Measurements from ENCODE around the gene PNLIPRP1.

The PNLIPRP1 gene

DNA sequence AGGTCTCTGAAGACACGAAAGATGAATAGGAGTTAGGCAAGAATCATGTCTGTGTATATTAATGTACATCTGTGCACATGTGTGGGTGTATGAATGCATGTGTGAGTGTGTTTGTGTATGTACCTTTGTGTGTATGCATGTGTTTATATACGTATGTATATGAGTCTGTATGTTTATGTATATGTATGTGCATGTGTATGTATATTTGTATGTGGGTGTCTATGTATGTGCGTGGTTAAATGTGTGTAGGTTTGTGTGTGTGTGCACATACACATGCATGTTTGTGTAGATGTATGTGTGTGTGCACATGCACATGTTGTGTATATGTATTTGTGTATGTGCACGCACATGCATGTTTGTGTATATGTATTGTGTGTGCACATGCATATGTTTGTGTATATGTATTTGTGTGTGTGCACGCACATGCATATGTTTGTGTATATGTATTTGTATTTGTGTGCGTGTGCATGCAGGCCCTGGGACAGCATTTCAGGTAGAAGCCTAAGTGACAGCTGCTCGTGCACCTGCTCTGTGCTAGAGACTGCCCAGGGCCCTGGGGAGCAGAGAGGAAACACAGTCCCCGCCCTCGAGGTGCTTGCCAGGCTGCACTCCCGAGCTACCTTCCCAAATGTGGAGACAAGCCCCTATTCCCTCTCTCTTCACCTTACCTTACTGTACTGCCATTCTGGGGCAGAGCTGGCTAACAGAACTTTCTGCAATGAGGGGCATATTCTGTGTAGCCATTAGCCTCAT, 12.1 kb downstream of the PNLIPRP1 start:
- DNase-seq: no peak

DNA sequence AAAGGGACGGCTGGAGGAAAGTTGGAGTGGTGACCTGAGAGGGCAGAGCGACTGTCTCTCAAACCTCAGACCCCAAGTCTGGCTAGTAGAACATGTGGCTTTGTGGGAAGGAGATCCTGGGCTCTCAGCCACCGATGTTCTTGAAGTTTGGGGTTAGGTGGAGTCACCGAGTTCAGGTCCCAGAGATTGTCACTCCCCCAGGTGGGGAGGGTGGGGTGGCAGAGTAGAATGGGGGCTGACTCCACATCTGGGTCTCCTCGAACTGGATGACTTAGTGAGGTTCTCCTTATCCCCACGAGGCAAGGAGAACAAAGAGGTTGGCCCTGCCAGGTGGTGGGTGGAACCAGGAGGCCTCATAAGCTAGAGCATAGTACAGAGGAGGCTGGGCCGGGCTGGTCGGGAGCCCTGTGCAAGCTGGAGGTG, 15.3 kb downstream of the PNLIPRP1 start:
- no peak for DNase-seq

DNA sequence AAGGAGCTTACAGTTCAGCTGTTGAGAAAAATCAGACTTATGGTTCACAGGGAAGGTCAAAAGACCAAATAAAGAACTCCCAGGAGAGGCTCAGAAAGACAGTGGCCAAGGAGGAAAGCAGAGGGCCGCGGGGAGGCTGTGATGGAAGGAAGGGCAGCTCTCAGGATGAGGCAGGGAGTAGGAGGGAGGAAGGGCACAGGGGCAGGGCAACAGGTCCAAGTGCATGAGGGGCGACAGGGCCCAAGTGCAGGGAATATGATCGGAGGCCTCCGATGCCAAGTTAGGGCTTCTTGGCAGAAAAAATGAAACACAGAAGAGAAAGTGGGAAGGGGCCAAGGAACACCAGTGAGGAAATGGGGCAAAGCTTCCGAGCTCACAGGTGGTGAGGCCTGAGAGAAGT, 16.6 kb downstream of the PNLIPRP1 start:
- DNase-seq: no peak

DNA sequence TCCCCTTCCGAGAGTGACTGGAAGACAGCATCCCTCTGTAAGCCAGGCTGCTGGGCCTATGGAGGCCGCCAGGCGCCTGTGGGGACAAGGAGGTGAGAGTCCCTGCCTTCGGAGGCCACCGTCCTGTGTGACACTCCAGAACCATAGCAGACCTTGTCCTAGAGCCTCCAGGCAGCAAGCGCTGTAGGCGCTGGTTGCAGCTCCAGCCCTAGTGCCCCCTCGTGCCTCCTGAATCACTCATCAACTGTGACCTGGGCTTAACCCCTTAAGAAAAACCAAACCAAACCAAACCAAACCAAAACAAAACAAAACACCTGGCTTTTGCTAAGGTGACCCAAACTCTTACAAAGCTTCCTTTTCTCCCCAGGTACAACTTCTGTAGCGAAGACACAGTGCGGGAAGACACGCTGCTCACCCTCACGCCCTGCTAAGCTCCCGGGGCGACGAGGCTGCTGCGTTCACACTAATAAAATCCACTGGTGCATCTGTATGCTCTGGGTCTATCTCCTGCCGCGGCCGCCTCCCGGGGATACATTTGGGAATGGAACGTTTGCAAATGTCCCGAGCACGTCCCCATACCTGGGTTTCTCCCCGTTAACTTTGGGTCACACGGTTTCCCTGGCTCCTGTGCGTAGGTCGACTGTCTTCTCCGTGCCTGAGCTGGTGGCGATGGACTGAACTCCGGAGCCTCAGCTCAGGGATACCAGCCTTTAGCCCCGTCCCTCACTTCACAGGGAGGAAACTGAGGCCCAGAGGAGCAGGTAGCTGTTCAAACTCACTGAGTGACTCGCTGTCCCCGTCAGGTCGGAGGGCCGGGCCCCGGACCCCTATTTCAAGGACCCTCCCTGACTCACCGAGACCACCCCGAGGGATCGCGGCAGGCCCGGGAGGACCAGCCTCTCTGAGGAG, 18.2 kb downstream of the PNLIPRP1 start:
- no peak for DNase-seq

DNA sequence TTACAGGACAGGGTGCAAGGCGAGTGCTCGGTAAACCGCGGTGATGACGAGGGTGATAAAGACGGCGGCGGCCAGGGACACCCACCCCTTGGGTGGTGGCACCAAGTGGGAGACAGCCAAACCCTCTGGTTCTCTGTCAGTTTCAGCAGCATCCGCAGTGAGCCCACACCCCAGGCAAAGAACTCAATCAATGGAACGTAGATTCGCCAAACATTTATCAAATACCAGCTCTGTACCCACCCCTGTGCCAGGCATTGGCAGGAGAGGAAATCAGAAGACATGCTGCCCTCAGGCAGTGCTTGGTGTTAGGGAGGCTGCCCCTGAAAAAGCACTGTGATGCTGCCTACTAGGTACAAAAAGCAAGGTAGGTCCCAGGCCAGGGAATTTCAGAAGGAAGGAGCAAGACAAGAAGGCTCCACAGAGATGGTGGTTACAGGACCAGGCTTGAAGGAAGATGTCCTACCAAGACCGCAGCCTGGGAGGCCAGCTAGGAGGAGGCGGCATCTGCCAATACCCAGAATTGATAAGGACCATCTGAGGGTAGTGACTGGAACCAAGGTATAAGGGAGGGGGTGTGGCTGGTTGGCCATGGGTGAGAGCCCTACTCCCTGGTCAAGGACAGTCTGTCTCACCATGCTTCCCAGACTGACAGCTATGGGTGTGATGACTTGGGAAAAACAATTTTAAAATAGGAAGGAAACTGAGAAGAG, 19.8 kb downstream of the PNLIPRP1 start:
- DNase-seq: no peak

DNA sequence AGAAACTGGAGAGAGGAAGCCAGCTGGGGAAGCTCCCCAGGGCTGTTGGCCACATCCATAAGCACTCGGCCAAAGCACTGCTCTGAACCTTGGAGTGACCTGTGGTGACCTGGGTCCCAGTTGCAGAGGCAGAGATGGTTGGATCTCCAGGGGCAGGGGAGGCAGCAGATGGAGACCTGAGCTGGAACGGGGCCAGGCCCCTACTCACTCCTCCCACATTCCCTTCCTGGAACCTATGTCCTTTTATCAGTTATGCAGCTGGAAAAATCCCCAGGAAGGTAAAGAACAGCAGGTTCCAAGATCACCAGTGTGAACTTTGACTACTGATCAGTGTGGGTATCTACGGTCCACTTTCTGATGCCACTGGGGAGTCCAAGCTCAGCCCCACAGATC, 20.4 kb downstream of the PNLIPRP1 start:
- no peak for DNase-seq

DNA sequence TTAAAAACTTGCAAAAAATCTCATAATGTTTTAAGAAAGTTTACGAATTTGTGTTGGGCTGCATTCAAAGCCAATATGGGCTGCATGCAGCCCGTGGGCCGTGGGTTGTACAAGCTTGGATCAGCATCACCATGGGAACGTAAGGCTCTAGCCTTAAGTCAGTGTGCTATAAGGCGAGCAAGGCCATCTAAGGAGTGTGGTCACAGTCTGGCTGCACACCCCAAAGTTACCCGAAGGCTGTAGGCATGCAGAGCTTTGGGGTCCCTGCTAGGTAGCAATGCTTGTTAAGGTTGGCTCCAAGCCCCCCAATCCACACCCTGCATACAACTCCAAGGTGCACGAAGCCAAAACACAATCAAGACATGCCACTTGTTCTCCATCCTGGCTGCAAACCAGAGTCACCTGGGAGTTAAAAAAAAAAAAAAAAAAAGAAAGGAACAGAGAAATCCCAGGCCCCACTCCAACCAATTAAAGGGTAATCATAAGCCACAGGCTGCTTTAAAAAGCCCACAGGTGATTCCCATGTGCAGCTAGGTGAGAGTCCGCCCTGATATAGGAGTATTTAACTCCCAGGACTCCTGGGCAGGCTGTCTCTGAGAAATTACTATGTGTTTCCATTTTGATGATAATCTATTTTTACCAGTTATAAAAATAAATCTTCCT, 21.5 kb downstream of the PNLIPRP1 start:
- no peak for DNase-seq

DNA sequence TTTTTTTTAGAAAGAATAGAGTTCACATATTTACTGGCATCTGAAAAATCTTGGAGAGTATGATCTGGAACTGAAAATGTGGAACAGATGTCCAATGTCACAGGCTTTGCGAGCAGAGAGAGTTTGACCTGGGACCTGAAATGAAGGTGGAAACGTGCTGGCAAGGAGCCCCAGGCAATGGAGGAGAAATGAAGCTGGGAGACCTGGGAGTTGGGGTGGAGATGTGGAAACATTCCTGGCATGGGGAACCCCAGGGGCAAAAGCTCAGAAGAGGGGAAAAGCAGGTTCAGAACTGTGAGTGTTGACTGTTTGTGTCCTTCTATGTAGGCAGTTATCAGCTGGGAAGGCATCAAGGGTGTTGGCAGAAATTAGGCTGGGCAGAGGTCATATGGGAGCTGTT, 22.7 kb downstream of the PNLIPRP1 start:
- DNase-seq: no peak

DNA sequence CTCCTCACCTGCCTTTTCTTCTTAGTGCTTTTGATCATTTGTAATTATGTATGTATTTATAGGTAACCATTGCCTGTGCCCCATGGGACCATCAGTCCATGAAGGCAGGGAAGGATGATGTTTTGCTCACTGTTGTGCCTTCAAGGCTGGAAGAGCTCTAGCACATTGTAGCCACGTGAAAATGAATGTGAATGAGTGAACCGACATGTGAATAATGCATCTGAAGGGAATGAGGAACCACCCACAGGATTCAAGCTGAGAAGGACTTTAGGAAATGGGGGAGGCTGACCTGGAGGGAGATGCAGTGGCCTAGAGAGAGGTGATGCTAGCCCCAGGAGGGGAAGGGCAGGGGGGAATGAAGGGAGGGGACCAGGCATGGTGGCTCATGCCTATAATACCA, 24.0 kb downstream of the PNLIPRP1 start:
- no peak for DNase-seq

DNA sequence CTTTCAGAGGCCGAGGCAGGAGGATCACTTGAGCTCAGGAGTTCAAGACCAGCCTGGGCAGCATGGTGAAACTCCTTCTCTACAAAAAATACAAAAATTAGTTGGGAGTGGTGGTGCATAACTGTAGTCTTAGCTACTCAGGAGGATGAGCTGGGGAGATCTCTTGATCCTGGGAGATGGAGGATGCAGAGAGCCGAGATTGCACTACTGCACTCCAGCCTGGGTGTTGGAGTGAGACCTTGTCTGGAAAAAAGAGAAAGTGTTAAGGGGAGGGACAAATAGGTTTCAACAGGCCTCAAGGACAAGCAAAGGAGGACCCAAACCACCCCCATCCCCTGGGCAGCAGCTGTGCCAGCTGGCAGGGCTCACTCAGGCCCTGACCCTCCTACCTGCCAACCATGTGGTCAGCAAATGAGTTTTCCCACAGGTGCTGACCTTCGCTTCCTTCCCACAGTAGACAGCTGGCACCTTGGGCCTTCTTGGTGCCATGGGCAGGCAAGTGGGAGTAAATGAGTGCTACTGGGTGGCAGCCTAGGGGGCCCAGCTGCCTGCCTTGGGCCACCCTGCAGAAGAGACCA, 24.5 kb downstream of the PNLIPRP1 start:
- DNase-seq: no peak

DNA sequence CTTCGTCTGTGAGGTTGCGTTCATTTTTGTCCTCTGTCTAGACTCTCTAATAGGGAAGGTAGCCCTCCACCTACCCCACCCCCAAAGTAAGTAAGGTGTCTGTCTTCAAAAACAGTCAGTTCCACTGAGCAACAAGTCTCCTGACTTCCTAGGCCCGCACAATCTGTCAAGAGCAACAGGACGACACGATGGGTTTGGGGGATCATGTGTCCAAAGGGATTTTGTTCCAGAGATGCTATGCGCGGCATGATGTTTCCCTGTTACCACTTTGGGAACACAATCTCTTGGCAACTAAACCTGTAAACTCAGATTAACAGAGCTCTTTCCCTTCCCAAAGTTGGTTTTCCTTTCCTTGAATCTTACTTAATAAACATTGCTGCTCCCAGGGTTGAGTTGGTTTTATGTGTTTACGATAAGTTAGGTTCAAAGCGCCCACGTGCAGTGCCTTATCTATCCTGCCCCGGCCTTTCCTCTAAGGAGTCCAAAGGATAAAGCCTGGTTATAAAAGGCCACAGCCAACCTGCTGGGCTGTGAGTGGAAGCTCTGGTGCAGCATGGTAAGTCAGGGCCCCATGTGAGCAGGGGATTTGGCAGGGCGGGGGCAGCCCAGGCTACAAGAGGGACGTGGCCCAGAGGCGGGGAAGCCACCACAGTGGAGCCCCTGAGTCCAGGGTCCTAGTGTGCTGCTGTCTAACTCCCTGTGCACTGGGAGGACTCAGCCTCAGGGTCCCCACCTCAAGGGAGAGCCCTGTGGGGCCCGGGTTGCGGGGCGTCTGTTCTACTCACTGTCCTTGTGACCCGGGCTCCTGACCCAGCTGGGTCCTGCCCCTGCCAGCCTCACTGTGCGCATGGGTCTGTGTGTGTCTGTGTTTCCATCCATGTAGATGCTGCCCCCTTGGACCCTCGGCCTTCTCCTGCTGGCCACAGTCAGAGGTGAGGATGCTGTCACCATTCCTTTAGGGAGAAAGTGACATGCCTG, 30.0 kb downstream of the PNLIPRP1 start, which contains the start of gene PNLIPRP2:
Gene PNLIPRP2 (plus strand): TSS at position 531 of the 978 bp plus-strand sequence.
- DNase-seq: no peak

DNA sequence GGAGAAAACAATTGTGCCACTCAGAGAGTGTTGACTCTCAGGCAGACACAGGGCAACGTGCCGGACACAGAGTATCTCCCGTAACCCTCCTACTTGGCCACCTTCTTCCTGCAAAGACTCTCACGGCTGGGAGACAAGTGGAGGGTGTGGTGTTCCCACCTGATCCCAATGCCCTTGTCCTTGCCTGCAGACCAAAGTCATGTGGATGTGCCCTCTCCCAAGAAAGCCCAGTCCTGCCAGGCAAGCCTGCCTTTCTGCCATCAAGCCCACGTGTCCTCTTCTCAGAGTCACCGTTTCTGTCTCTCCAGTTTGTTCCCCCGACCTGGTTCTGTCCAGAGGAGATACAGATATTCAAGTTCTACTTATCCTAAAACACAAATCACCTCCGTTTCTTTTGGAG, 30.7 kb downstream of the PNLIPRP1 start:
- DNase-seq: no peak

DNA sequence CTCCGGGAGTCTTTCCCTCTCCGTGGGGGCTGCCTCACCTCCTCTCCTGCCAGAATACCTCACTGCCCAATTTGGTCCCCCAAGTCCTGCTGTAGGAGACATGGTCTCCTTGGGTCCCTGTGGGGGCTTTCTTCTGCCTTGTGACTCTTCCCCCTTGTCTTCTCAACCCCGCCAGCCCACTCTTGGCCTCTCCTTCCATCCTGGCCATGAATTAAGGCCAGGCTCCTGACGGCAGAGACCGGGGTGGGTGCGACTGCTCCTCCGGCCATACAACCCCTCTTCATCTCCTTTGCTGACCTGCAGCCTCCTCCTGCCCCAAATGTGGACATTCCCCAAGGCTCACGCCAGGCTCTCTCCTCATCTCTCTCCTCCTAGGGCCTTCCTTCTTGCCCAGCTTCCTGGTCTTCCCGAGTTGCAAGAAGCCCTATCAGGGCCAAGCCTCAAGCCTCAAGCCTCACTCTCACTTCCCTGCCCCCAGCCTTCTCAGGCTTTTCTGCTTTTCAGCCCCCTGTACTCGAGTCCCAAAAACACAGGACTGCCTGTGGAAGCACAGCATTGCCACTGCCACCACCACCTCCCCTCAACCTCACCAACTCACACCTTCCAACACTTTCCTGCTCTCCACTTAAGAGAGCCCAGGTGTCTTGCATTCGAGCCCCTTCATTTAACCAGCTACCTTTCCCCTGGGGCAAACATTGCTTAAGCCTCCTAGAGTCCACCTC, 31.3 kb downstream of the PNLIPRP1 start:
- DNase-seq: no peak

DNA sequence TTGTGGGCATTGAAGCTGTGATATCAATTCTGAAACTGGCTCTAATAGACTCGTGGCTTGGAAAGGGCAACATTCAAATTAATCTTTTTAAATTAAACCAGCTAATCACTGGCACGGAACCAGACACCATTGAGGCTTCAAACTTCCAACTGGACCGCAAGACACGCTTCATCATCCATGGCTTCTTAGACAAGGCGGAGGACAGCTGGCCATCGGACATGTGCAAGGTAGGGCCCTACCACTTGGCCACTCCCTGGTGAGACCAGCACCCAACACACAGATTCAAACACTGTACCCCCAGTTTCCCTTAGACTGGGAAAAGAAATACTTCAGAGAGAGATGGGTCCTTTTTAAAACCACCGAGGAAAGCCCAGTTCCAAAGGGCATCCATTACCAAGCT, 35.1 kb downstream of the PNLIPRP1 start:
- DNase-seq: no peak

DNA sequence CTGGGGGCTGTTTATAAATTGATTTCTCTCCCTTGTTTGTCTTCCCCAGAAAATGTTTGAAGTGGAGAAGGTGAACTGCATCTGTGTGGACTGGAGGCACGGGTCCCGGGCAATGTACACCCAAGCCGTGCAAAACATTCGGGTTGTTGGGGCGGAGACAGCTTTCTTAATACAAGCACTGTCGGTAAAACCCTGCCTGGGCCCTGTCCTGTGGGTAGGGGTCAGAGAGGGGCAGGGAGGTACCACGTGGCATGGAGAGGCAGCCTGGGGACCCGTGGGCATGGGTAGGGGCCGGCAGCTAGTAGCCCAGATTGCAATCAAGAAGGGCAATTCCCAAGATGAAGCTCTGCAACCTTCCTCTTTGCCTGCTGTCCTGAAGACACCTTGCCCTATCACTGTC, 36.1 kb downstream of the PNLIPRP1 start:
- no peak for DNase-seq

DNA sequence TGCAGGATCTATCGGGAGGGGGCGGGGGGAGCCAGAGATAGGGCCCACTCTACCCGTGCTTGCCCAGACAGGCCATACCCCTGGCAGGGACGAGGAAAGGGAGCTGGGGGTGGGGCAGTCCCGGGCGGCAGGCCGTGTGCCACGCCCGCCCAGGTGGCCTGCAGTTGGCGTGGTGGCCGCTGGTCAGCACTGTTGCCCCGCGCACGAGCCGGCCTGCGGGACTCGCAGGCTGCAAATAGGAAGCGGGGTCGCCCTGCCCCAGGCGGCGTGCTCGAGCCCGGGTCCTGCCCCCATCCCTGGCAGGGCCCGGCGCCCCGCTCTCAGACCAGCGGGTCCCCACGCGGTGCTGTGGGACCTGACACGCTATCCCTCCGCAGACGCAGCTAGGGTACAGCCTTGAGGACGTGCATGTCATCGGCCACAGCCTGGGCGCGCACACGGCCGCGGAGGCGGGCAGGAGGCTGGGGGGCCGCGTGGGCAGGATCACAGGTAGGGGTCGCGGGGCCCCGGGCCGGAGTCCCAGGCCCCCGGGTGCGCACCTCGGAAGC, 36.7 kb downstream of the PNLIPRP1 start:
- no peak for DNase-seq

DNA sequence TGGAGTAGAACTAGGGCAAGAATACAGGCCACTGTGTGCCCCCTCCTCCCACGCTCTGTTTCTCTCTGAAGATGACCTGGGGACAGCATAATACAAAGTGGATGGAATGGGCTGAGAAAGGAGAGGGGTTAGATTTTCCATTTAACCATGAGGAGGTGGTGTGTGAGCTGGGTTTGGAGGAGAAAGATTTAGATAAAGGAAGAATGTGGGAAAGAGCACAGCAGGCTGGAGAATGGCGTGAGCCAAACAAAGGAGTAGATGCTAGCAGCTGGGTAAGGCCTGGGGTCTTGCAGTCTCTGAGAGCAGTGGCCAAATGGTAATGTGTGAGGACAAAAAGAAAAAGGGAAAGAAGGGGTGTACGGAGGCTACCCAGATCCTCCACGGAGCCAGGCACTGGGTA, 38.6 kb downstream of the PNLIPRP1 start:
- DNase-seq: no peak

DNA sequence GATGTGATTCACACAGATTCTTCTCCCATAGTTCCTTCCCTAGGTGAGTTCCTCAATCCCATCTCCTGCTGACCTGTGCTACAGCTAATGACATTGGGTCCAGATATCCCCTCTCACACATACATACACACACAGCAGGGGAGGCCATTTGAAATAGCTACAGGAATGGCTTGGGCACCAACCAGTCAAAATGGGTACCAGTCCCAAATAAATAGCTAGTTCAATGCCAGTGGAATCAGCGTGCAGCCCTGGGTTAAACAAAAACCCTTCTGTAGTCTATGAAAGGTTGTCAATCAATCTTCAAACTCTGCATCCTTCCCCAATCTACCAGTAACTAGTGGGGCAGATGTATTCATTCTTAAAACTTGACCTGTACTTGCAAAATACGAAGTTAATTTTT, 39.3 kb downstream of the PNLIPRP1 start:
- DNase-seq: no peak

DNA sequence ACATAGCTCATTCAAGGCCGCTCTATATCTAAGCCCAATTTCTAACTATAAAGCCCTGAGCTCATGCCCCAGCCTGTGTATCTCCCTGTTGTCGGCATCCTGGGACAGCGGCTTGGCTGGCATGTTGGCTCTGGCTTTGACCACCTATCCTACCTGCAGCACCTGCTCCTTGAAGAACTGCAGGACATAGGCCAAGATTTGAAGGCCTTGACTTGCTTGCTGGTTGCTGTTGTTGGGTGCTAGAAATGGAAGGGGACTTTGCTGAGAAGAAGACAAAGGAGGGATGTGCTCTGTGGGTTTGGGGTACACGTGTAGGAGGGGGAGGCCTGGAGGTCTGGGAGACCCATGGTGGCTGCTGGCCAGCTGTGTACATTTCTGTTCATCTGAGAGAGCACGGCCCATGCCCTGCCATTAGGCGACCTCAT, 41.1 kb downstream of the PNLIPRP1 start:
- no peak for DNase-seq

DNA sequence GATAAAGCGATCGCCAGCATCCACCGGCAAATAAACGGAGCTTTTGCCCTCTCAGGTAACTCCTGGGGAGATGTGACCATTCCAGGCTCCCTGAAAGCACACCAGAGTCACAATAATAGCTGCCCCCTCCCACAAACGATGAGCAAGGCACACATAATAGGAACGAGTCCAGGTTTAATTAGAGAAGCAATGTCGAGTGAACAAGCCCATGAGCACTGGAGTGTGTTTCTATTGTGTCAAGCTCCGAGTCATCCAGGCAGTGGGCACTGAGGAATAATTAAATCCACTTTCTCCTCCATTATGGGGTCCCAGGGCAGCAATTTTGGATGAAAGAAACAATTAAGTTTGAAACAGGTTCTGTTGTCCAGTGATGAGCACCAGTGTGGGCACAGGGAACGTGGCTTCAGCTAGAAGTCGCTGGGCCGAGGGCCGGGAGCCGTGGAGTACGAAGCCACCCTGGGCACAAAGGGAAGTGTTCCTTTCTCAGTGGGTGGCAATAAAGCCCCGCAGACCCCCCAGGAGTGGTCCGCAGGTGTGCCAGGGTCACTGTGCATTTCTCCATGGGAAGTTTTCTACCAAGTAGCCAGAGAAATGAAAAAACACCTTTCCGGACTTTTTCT, 41.9 kb downstream of the PNLIPRP1 start:
- no peak for DNase-seq

Data from stimulated activated CD4-positive, alpha-beta T cell treated with anti-CD3 and anti-CD28 coated beads, Interleukin-15, amount 100 ng/mL, for 24 hours (primary cell).